ENCODE measurements around the gene VCL. TPM values are rescaled to one million over a fixed set of nuclear protein-coding genes. Genes with fewer than 3 reads are reported as not detected.
A peak's percentile ranks its signal among the peaks of the same experiment; 100 is the strongest.
"Not testable (repeated sequence)": the region's sequence is repeated elsewhere in the genome, so short reads cannot be mapped to it uniquely, and the experiment has no call there.

Gene VCL
- total RNA-seq = 216 TPM

GRCh38 chr10:73997787-73998622 is at the start of gene VCL:
Gene VCL, plus strand, starts transcription at chr10:73998116. Its CDS starts 92 bp downstream, at chr10:73998208.
- DNase-seq (ENCODE audit: low spot score) = peak; percentile 98

- DNase-seq (ENCODE audit: low spot score) = no peak
These were observed 48.8 kb upstream of the VCL start for GRCh38 chr10:73948947-73949633.

GRCh38 chr10:73950155-73950948 is 47.6 kb upstream of the VCL start:
- no peak for DNase-seq (ENCODE audit: low spot score)

GRCh38 chr10:73953665-73954064 is 44.3 kb upstream of the VCL start:
- no peak for DNase-seq (ENCODE audit: low spot score)

GRCh38 chr10:73954737-73955136 is 43.2 kb upstream of the VCL start:
- no peak for DNase-seq (ENCODE audit: low spot score)

GRCh38 chr10:73955719-73956118 is 42.2 kb upstream of the VCL start:
- no peak for DNase-seq (ENCODE audit: low spot score)

- DNase-seq (ENCODE audit: low spot score) = no peak
These were observed 41.2 kb upstream of the VCL start for GRCh38 chr10:73956476-73957359.

GRCh38 chr10:73959484-73960243 is 38.3 kb upstream of the VCL start:
- no peak for DNase-seq (ENCODE audit: low spot score)

GRCh38 chr10:73962386-73962785 is 35.5 kb upstream of the VCL start:
- DNase-seq (ENCODE audit: low spot score) = no peak

- DNase-seq (ENCODE audit: low spot score) = not testable (repeated sequence)
These were observed 34.4 kb upstream of the VCL start for GRCh38 chr10:73963533-73963932.

GRCh38 chr10:73964743-73965142 is 33.2 kb upstream of the VCL start:
- DNase-seq (ENCODE audit: low spot score) = no peak

- not testable (repeated sequence) for DNase-seq (ENCODE audit: low spot score)
These were observed 32.5 kb upstream of the VCL start for GRCh38 chr10:73965267-73965889.

GRCh38 chr10:73965890-73966768 is 31.8 kb upstream of the VCL start:
- DNase-seq (ENCODE audit: low spot score) = peak; percentile 78

GRCh38 chr10:73967022-73967429 is 30.9 kb upstream of the VCL start:
- DNase-seq (ENCODE audit: low spot score) = no peak

GRCh38 chr10:73967544-73967943 is 30.4 kb upstream of the VCL start:
- DNase-seq (ENCODE audit: low spot score) = no peak

GRCh38 chr10:73968098-73968521 is 29.8 kb upstream of the VCL start:
- no peak for DNase-seq (ENCODE audit: low spot score)

GRCh38 chr10:73969224-73969841 is 28.6 kb upstream of the VCL start:
- no peak for DNase-seq (ENCODE audit: low spot score)

GRCh38 chr10:73970845-73971244 is 27.1 kb upstream of the VCL start:
- DNase-seq (ENCODE audit: low spot score) = no peak

All from mucosa of gallbladder (tissue), 1 donor.